Right lobe of liver (tissue), 6 donors: ENCODE data around the gene CDCA4. TPM values are rescaled to one million over a fixed set of nuclear protein-coding genes. Genes with fewer than 3 reads are reported as not detected.

Experiments
- ATAC-seq, 4 donors: fragments of 200-7000 bp; cut with Tn5 transposase; one replicate each; pipeline ENCODE4 v1.9.1; 2020; ENCODE audit warnings: mild to moderate bottlenecking in 4 of 4, moderate library complexity in 4 of 4
- DNase-seq, 3 donors: peaks; one replicate each; pipeline ENCODE4 v3.0.0-alpha.2; 2020
- H3K27ac ChIP-seq, 3 donors: fragments of 200-600 bp; one replicate each; pipeline ENCODE4 v1.8.0; 2022
- H3K27me3 ChIP-seq, 2 donors: fragments of 200-600 bp; one replicate each; pipeline ENCODE4 v1.8.0; 2022
- H3K36me3 ChIP-seq, 4 donors: fragments of 200-600 bp; sonication (generic) in 1 of 4; one replicate each; pipeline versions ENCODE4 v1.5.1 to v1.8.0; 2017 to 2022; ENCODE audit warnings: control low read depth in 1 of 4
- H3K4me1 ChIP-seq, 4 donors: fragments of 200-600 bp; sonication (generic) in 1 of 4; one replicate each; pipeline versions ENCODE4 v1.5.1 to v1.8.0; 2017 to 2022; ENCODE audit warnings: control low read depth in 1 of 4
- H3K4me3 ChIP-seq, 3 donors: fragments of 200-600 bp; one replicate each; pipeline ENCODE4 v1.8.0; 2022
- H3K9me3 ChIP-seq, 4 donors: fragments of 200-600 bp; sonication (generic) in 1 of 4; one replicate each; pipeline versions ENCODE4 v1.5.1 to v1.8.0; 2017 to 2022; ENCODE audit warnings: control low read depth in 1 of 4
- CTCF ChIP-seq, 4 donors: fragments of 200-600 bp in 3 of 4; fragments of 450-650 bp in 1 of 4; IDR thresholded peaks; one replicate each; pipeline versions ENCODE4 v1.5.1 to v1.8.0; 2016 to 2022; ENCODE audit warnings: antibody characterized with exemption in 4 of 4, mild to moderate bottlenecking in 2 of 4
- POLR2A ChIP-seq: fragments of 450-650 bp; IDR thresholded peaks from one replicate; pipeline ENCODE4 v1.6.1; 2017; ENCODE audit warnings: antibody characterized with exemption, mild to moderate bottlenecking
- WGBS: methylation state at CpG from one replicate; pipeline ENCODE4 v1.1.6; 2018; ENCODE audit warnings: low coverage, low lambda C conversion rate; ENCODE audit not compliant: insufficient coverage; ENCODE audit errors: missing lambda C conversion rate; 5-methylcytosine and 5-hydroxymethylcytosine counted together
- intact Hi-C, 2 donors: fragments of 100-400 bp; cut with DNase I; formaldehyde crosslinking; loops; one replicate each; pipeline versions ENCODE4 v1.11.2 to v1.14.1; 2022
- total RNA-seq, 6 experiments: library from RNA; depleted of rRNA in 2 of 6; stranded (reverse); fragments of >200 nt in 2 of 6; fragmentation: NEBNext Ultra II Directional in 3 of 6; extraction: Animal tissue kit (Norgen Biotek cat#: 25700) in 3 of 6; gene quantifications; one replicate each; pipeline versions ENCODE4 v1.1.0 to v1.2.4, GENCODE V29; 2016 to 2023
- donor health status: DM: no; HTN: yes; CAD: no.
- donor health status: DM: no; HTN: no; CAD: no.
- donor health status: DM: no; HTN: no; CAD: no.
- donor health status: DM: no; HTN: yes; CAD: no.
- donor health status: DM: no; HTN: yes; CAD: no.

Gene CDCA4
- total RNA-seq, 6 experiments from 2014 or later = 0.90 to 3.5 (median 1.7) TPM

GRCh38 chr14:105067969-105068301, 47.1 kb upstream of the CDCA4 start:
- ATAC-seq (no peak), DNase-seq (peak in 2 of 3 donors; percentile 17 to 43)
- no peak overlapping the region for H3K4me3 ChIP-seq
- 96% methylated on average over 10 of the region's 12 CpGs for WGBS
- no peaks in the 10 kb centered on the region for H3K27me3 ChIP-seq
- no peaks in the 10 kb centered on the region for H3K4me1 ChIP-seq
- no peak for TF ChIP-seq CTCF (IDR thresholded peaks at IDR 0.05)
- no peak for TF ChIP-seq POLR2A
- no peaks in the 10 kb centered on the region for H3K36me3 ChIP-seq
- no peaks in the 10 kb centered on the region for H3K9me3 ChIP-seq
- intact Hi-C loops = no loop called here
- H3K27ac ChIP-seq = no peak overlapping the region

GRCh38 chr14:105067140-105067968, 46.5 kb upstream of the CDCA4 start:
- intact Hi-C loops = no loop called here
- Histone ChIP-seq H3K9me3 (no peaks in the 10 kb centered on the region), H3K27me3 (no peaks in the 10 kb centered on the region), H3K4me3 (no peak overlapping the region), H3K36me3 (no peaks in the 10 kb centered on the region), H3K27ac (no peak overlapping the region), H3K4me1 (no peaks in the 10 kb centered on the region)
- ATAC-seq (no peak), DNase-seq (peak in 2 of 3 donors; percentile 26 to 45)
- 78% methylated on average over 2 of the region's 18 CpGs for WGBS
- TF ChIP-seq POLR2A (no peak), CTCF (IDR thresholded peaks at IDR 0.05) (no peak)

GRCh38 chr14:105066240-105067071, 45.6 kb upstream of the CDCA4 start:
- no peak for TF ChIP-seq CTCF (IDR thresholded peaks at IDR 0.05)
- TF ChIP-seq POLR2A = no peak
- peak; percentile 28 to 47 (median 47) for DNase-seq
- Histone ChIP-seq H3K36me3 (no peaks in the 10 kb centered on the region), H3K4me3 (no peak overlapping the region), H3K27me3 (no peaks in the 10 kb centered on the region), H3K4me1 (no peaks in the 10 kb centered on the region), H3K27ac (peak overlapping the region in 1 of 3 donors; percentile 31), H3K9me3 (no peaks in the 10 kb centered on the region)
- intact Hi-C loops = no loop called here
- 83% methylated on average over 6 of the region's 28 CpGs for WGBS
- ATAC-seq = no peak

GRCh38 chr14:105065280-105066228, 44.7 kb upstream of the CDCA4 start, which contains the start of gene GPR132:
Gene GPR132 (minus strand): TSS chr14:105065430. CDS start chr14:105055420, 10,010 bp downstream.
- Histone ChIP-seq H3K9me3 (no peaks in the 10 kb centered on the region), H3K36me3 (no peaks in the 10 kb centered on the region), H3K27me3 (no peaks in the 10 kb centered on the region), H3K4me1 (peaks cover 0 to under 1% (median 0%) of the 10 kb centered on the region in 4 donors), H3K27ac (peak within 1 kb of the TSS; percentile 36 to 57 (median 43)), H3K4me3 (no peak within 1 kb of the TSS)
- intact Hi-C loops = no loop called here
- 71% methylated on average over 6 of the region's 22 CpGs for WGBS
- DNase-seq (peak; percentile 54 to 65 (median 63)), ATAC-seq (peak; percentile 49 to 59 (median 53))
- TF ChIP-seq POLR2A (peak; percentile 53), CTCF (IDR thresholded peaks at IDR 0.05) (no peak)
